Measurements from ENCODE around the gene RTP3. TPM values are rescaled to one million over a fixed set of nuclear protein-coding genes. Genes with fewer than 3 reads are reported as not detected.

RTP3 gene
- total and polyA plus RNA-seq, 5 donors = not detected

Other genes with a start within 250 kb of the RTP3 start
- 1 to 10 TPM in 3 of 4 donors, under 1 TPM in 1; 0.42 to 2.5 (median 1.7) TPM for gene CCR2, start 143.9 kb upstream of the RTP3 start, total RNA-seq
- gene CCR2, start 143.9 kb upstream of the RTP3 start, polyA plus RNA-seq = 0.43 TPM
- gene CCR5, start 127.0 kb upstream of the RTP3 start, total RNA-seq = 1 to 10 TPM in 2 of 4 donors, under 1 TPM in 2; 0.68 to 1.7 (median 0.99) TPM
- gene CCR5, start 127.0 kb upstream of the RTP3 start, polyA plus RNA-seq = 0.27 TPM
- 1 to 10 TPM; 1.4 to 3.1 (median 2.4) TPM for gene CCRL2, start 90.7 kb upstream of the RTP3 start, total RNA-seq
- 1.7 TPM for gene CCRL2, start 90.7 kb upstream of the RTP3 start, polyA plus RNA-seq
- gene LTF, start 33.1 kb upstream of the RTP3 start, total RNA-seq = 1 to 10 TPM in 3 of 4 donors, under 1 TPM in 1; 0.71 to 5.5 (median 2.2) TPM
- 1.00 TPM for gene LTF, start 33.1 kb upstream of the RTP3 start, polyA plus RNA-seq
- 10 to 100 TPM in 3 of 4 donors, 1 to 10 TPM in 1; 8.9 to 26.0 (median 15.0) TPM for gene LRRC2, start 68.3 kb downstream of the RTP3 start, total RNA-seq
- 9.9 TPM for gene LRRC2, start 68.3 kb downstream of the RTP3 start, polyA plus RNA-seq
- not detected for gene FAM240A, start 114.5 kb downstream of the RTP3 start, total RNA-seq
- not detected for gene FAM240A, start 114.5 kb downstream of the RTP3 start, polyA plus RNA-seq
- 10 to 100 TPM; 16.1 to 33.1 (median 19.0) TPM for gene ALS2CL, start 195.7 kb downstream of the RTP3 start, total RNA-seq
- gene ALS2CL, start 195.7 kb downstream of the RTP3 start, polyA plus RNA-seq = 18.8 TPM
- gene TMIE, start 203.4 kb downstream of the RTP3 start, total RNA-seq = under 1 TPM; 0.40 to 0.76 (median 0.65) TPM
- gene TMIE, start 203.4 kb downstream of the RTP3 start, polyA plus RNA-seq = 0.95 TPM
- under 1 TPM in 2 of 4 donors, not detected in 2; 0.12 to 0.31 TPM for gene PRSS50, start 219.9 kb downstream of the RTP3 start, total RNA-seq
- 0.14 TPM for gene PRSS50, start 219.9 kb downstream of the RTP3 start, polyA plus RNA-seq